ENCODE measurements around the gene ATP2A3.

ATP2A3 gene

GRCh38 chr17:3964203-3965117 is at the start of gene ATP2A3:
Gene ATP2A3, minus strand, starts transcription at chr17:3964437. Its CDS starts 146 bp downstream, at chr17:3964291.
- no peak for TF ChIP-seq CTCF (IDR thresholded peaks at IDR 0.05; ENCODE audit: borderline replicate concordance, control extremely low read depth, extremely low read depth, insufficient read depth, missing control alignments)
- in situ Hi-C loops (cut with MboI; ENCODE audit: low sequenced_read_pairs, unreplicated experiment), result no loop called here
- peak; percentile 93 for DNase-seq (ENCODE audit: low spot score)

GRCh38 chr17:4010754-4011153 is 46.5 kb upstream of the ATP2A3 start:
- DNase-seq (ENCODE audit: low spot score), result no peak
- in situ Hi-C loops (cut with MboI; ENCODE audit: low sequenced_read_pairs, unreplicated experiment), result no loop called here

GRCh38 chr17:4009186-4009785 is 45.0 kb upstream of the ATP2A3 start:
- in situ Hi-C loops (cut with MboI; ENCODE audit: low sequenced_read_pairs, unreplicated experiment), result no loop called here
- TF ChIP-seq CTCF (IDR thresholded peaks at IDR 0.05; ENCODE audit: borderline replicate concordance, control extremely low read depth, extremely low read depth, insufficient read depth, missing control alignments), result no peak

More at GRCh38 chr17:4010754-4011153, 46.5 kb upstream of the ATP2A3 start:
- TF ChIP-seq CTCF (IDR thresholded peaks at IDR 0.05; ENCODE audit: borderline replicate concordance, control extremely low read depth, extremely low read depth, insufficient read depth, missing control alignments), result no peak

GRCh38 chr17:4008441-4009185 is 44.4 kb upstream of the ATP2A3 start:
- in situ Hi-C loops (cut with MboI; ENCODE audit: low sequenced_read_pairs, unreplicated experiment), result no loop called here
- TF ChIP-seq CTCF (IDR thresholded peaks at IDR 0.05; ENCODE audit: borderline replicate concordance, control extremely low read depth, extremely low read depth, insufficient read depth, missing control alignments), result no peak
- no peak for DNase-seq (ENCODE audit: low spot score)

More at GRCh38 chr17:4009186-4009785, 45.0 kb upstream of the ATP2A3 start:
- no peak for DNase-seq (ENCODE audit: low spot score)

GRCh38 chr17:4008082-4008435 is 43.8 kb upstream of the ATP2A3 start:
- DNase-seq (ENCODE audit: low spot score), result no peak
- in situ Hi-C loops (cut with MboI; ENCODE audit: low sequenced_read_pairs, unreplicated experiment), result no loop called here
- TF ChIP-seq CTCF (IDR thresholded peaks at IDR 0.05; ENCODE audit: borderline replicate concordance, control extremely low read depth, extremely low read depth, insufficient read depth, missing control alignments), result no peak

GRCh38 chr17:4007346-4008081 is 43.3 kb upstream of the ATP2A3 start:
- no peak for TF ChIP-seq CTCF (IDR thresholded peaks at IDR 0.05; ENCODE audit: borderline replicate concordance, control extremely low read depth, extremely low read depth, insufficient read depth, missing control alignments)
- no peak for DNase-seq (ENCODE audit: low spot score)
- in situ Hi-C loops (cut with MboI; ENCODE audit: low sequenced_read_pairs, unreplicated experiment), result no loop called here

Data from GM13976 (cell line).